ENCODE results near the gene ME3.

ME3 gene

GRCh38 chr11:86672007-86672621 lies at the start of gene ME3:
TSS of gene ME3 (minus strand) at chr11:86672616.
- peak; percentile 37 for DNase-seq (ENCODE audit: low spot score)

- DNase-seq (ENCODE audit: low spot score) = no peak
These were observed 49.6 kb upstream of the ME3 start for GRCh38 chr11:86722006-86722405.

DNA sequence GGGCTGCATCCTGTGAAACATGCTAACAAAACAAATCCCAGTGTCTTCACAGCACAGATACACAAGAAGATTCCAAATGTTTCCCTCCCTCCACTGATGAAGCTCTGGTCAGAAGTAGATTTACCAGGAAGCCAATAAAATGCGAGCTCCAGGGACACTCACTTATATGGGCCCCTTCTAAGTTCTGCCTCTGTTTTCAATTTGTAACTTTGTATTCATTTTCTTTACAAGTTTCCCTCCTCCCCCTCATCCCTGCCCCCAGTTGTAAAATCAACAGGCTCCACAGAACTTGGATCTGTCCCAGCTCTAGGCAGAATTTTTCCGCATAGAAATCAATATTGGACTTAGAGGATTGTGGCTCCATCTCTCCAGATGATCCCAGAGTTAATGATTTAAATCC lies 48.1 kb upstream of the ME3 start:
- no peak for DNase-seq (ENCODE audit: low spot score)

DNA sequence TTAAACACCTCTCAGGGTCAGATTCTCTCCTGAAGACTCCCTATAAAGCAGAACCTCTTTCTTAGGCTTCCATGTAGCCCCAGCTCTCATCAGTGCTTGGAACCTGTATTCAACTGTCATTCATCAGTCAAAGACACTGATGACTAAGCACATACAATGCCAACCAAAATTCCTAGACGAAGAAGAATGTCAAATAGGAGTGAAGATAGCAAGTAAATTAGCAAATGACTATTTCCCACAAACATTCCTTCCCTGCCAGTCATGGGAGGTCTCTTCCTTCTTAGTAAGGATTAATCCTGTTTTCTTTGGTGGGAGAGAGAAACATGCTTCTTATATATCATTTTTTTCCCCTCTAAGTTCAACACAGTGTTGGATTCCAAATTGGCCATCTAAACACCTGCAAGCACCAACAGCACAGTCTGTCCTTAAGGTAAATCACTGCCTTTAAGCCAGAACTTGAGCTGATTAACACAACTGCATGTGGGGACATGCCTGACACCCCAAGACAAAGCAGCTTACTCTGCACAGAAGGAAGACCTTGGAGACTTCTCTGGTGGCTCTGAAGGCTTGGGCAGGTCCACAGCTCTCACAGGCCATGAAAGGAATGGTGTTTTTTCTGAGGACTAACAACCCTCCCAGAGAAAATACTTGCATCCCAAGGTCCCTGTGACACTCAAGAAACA lies 47.5 kb upstream of the ME3 start:
- DNase-seq (ENCODE audit: low spot score) = no peak

- no peak for DNase-seq (ENCODE audit: low spot score)
These were observed 46.6 kb upstream of the ME3 start for GRCh38 chr11:86718999-86719398.

GRCh38 chr11:86718521-86718920 lies 46.1 kb upstream of the ME3 start:
- no peak for DNase-seq (ENCODE audit: low spot score)

DNA sequence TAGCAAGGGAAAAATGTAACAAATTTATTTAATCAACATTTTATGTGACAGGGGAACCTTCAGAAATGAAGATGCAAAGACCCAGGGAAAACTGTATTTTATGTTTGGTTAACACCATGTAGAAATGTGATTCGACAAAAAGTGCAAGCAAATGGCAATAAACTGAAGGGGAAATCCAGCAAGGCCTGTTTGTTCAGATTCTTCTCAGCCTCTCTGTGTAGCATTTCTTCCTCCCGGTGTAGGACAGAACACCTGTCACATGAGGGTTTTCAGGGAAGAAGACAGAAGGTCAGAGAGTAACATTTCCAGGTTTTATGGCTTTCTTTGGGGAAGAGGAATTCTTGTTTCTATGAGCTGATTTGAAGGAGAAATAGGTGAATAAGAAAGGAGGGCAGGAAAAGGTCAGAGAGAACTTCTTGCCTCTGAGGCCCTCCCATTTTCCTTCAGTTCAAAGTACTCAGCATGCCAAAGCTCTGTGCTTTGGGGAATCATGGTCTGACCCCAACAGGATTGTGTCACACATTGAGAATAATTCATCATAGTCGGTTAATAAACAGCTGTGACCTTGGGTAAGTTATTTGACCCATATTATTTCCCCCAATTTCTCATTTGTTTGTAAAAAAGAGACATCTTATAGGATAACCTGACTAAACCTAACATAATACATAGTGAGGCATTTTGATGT lies 45.5 kb upstream of the ME3 start:
- DNase-seq (ENCODE audit: low spot score) = no peak

- no peak for DNase-seq (ENCODE audit: low spot score)
These were observed 43.2 kb upstream of the ME3 start for GRCh38 chr11:86715611-86716010.

DNA sequence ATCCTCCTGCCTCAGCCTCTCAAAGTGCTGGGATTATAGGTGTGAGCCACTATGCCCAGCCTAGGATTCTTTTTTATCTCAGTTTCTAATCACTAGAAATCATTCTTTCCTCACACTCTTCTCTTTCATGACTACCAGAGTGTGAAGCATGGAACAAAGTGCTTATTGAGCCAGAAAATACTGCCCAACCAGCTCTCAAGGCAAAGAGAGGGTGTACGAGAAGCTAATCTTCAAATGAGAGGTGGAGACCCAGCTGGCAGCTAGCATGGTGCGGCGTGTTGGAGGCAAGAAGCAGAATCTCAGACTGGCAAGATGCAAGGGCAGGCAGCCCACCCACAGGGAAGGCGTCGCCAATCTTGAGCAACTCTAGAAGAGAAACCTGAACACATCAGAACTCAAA lies 41.1 kb upstream of the ME3 start:
- no peak for DNase-seq (ENCODE audit: low spot score)

DNA sequence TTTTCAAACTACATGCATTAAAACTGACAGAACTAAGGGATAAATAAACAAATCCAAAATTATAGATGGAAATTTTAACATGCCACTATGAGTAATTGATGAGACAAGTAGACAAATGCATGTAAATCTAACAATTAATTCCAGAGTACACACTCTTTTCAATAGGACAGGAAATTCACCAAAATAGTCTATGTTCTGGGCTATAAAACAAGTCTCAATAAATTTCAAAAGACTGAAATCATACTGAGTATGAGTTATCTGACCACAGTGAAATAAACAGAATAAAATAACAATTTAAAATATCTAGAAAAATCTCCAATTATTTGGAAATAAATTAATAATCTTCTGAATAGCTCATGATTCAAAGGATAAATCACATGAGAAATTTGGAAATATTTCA lies 38.5 kb upstream of the ME3 start:
- DNase-seq (ENCODE audit: low spot score) = no peak

GRCh38 chr11:86708669-86709068 lies 36.3 kb upstream of the ME3 start:
- DNase-seq (ENCODE audit: low spot score) = no peak

DNA sequence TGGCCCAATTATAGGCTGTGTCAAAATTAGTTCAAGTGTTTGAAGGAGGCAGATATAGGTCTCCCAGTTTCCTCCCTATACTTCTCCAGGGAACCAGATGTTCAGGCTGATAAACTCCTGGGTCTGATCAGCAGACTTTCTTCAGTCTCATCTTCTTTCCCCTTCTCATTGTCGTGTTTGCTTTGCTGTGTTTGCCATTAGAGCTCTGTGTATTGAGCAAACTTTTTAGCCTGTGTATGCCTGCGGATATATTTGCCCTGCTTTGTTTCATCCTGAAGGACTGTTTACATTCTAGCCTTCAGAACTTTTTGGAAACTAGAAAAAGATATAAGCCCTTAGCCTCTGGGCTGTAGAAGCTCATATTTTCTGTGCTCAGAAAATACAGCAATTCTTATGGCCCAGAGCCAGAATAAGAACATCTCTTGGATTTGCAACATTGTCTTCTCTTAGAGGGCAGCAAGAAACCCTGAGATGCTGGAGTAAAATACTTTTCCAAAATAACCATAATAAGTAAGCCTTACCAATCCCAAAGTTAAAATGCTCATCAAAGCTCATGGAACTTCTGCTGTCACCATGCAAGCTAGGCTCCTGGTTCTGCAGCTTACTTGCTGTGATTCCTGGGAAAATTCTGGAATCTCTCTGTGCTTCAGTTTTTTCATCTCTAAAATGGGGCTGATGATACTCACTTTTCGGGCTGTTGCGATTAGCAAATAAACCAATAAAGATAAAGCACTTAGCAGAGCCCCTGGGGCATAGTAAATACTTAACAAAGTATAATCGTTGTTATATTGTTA lies 34.1 kb upstream of the ME3 start:
- no peak for DNase-seq (ENCODE audit: low spot score)

GRCh38 chr11:86704710-86705109 lies 32.3 kb upstream of the ME3 start:
- no peak for DNase-seq (ENCODE audit: low spot score)

GRCh38 chr11:86703987-86704386 lies 31.6 kb upstream of the ME3 start:
- no peak for DNase-seq (ENCODE audit: low spot score)

GRCh38 chr11:86702220-86702983 lies 30.0 kb upstream of the ME3 start:
- no peak for DNase-seq (ENCODE audit: low spot score)

- no peak for DNase-seq (ENCODE audit: low spot score)
These were observed 26.8 kb upstream of the ME3 start for GRCh38 chr11:86699040-86699791.

DNA sequence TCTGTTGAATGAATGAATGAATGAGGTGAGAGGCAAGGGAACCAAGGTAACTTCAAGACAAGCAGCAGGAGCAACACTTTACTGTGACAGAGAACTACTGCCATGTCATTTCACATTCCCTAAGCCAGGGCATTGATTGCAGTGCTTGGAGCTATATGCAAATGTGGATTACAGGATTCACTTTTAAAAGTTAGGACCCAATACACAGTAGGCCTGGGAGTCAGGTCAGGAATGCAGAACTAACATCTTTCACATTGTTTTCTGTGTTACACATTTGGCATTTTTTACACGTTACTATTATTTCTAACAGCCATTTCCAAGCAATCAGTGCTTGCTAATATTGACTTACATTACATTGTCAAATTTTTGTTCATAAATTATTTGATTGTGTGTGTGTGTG lies 26.2 kb upstream of the ME3 start:
- no peak for DNase-seq (ENCODE audit: low spot score)

GRCh38 chr11:86696451-86696850 lies 24.0 kb upstream of the ME3 start:
- DNase-seq (ENCODE audit: low spot score) = no peak

DNA sequence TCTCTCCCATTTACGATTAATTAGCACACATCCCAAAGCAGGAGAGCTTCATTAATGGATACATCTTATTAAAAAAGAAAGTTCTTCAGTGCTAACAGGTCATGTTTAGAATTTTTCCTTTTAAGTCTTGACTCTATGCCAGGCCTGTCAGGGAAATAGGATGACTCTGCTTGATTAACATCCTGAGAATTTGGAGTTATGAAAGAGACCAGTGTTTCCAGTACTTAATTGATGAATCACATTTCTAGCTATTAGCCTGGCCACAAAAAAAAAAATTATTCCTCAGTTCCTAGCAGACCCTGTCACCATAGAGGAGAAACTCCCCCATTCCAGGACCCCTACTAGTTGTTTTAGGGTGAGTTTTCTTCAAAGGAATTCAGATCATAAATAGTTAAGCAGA lies 23.6 kb upstream of the ME3 start:
- DNase-seq (ENCODE audit: low spot score) = no peak

GRCh38 chr11:86695373-86695772 lies 23.0 kb upstream of the ME3 start:
- no peak for DNase-seq (ENCODE audit: low spot score)

GRCh38 chr11:86693518-86693917 lies 21.1 kb upstream of the ME3 start:
- no peak for DNase-seq (ENCODE audit: low spot score)

Measured in pons (tissue), 1 donor.